Psoas muscle (tissue), 8 donors: Measurements from ENCODE around the gene RAP1A. TPM values are rescaled to one million over a fixed set of nuclear protein-coding genes. Genes with fewer than 3 reads are reported as not detected.
A peak's percentile ranks its signal among the peaks of the same experiment; 100 is the strongest.

ENCODE experiments used
- ATAC-seq, 4 donors: fragments of 200-7000 bp; cut with Tn5 transposase; one replicate each; pipeline ENCODE4 v1.9.1; 2020; ENCODE audit warnings: moderate library complexity in 3 of 4, mild to moderate bottlenecking in 2 of 4
- DNase-seq, 2 donors: peaks; one replicate each; pipeline ENCODE4 v3.0.0-alpha.2; 2020
- H3K27ac ChIP-seq: fragments of 200-600 bp; one replicate; pipeline ENCODE4 v1.8.0; 2022
- H3K27me3 ChIP-seq, 3 donors: fragments of 200-600 bp in 1 of 3; one replicate each; pipeline versions ENCODE4 v1.6.1 to v1.8.0; 2013 to 2022; ENCODE audit warnings: low read length in 2 of 3, mild to moderate bottlenecking in 2 of 3, moderate library complexity in 1 of 3; ENCODE audit not compliant: insufficient read depth in 3 of 3
- H3K36me3 ChIP-seq, 2 donors: fragments of 200-600 bp in 1 of 2; one replicate each; pipeline versions ENCODE4 v1.6.1 to v1.8.0; 2013 to 2022; ENCODE audit warnings: low read depth in 1 of 2, mild to moderate bottlenecking in 1 of 2, moderate library complexity in 1 of 2; ENCODE audit not compliant: insufficient read depth in 1 of 2
- H3K4me1 ChIP-seq: fragments of 200-600 bp; one replicate; pipeline ENCODE4 v1.8.0; 2022
- H3K4me3 ChIP-seq: fragments of 200-600 bp; one replicate; pipeline ENCODE4 v1.8.0; 2022; ENCODE audit warnings: mild to moderate bottlenecking
- H3K9me3 ChIP-seq: fragments of 200-600 bp; one replicate; pipeline ENCODE4 v1.8.0; 2022
- whole genome bisulfite sequencing, 3 donors: extraction: QIAGEN DNeasy Blood & Tissue Kit; methylation state at CpG; one replicate each; pipeline versions ENCODE4 v1.1.6 to v1.1.7; 2013; 5-methylcytosine and 5-hydroxymethylcytosine counted together
- intact Hi-C, 2 donors: fragments of 100-400 bp; cut with DNase I; formaldehyde crosslinking; loops; one replicate each; pipeline versions ENCODE4 v1.11.0 to v1.14.2; 2022
- polyA plus RNA-seq, 3 donors: library from polyadenylated mRNA; stranded (reverse); fragments of 200-250 nt; gene quantifications; one replicate each; pipeline ENCODE4 v1.2.3, GENCODE V29; 2013
- total RNA-seq, 4 donors: library from RNA; stranded (reverse); fragmentation: NEBNext Ultra II Directional in 2 of 4; extraction: Animal tissue kit (Norgen Biotek cat#: 25700) in 2 of 4; gene quantifications; one replicate each; pipeline versions ENCODE4 v1.2.1 to v1.2.4, GENCODE V29; 2021 to 2023
- TF ChIP-seq, protein P1 (sequence below): fragments of 200-600 bp; IDR thresholded peaks from one replicate; pipeline ENCODE4 v1.8.0; 2022; ENCODE audit warnings: antibody characterized with exemption
- donor health status: healthy with polysubstance abuse.
- donor health status: DM: no; HTN: no; CAD: no; lungs with moderate emphysema.
- donor health status: Bipolar disorder and iron deficiency.
- donor health status: healthy.
- donor health status: DM: yes; HTN: yes; CAD: no.
- donor health status: DM: no; HTN: no; CAD: no.
- donor health status: DM: no; HTN: no; CAD: no.
- donor health status: DM: yes; HTN: yes; CAD: no.

RAP1A gene
- total and polyA plus RNA-seq, 7 donors, result 63.6 to 235 (median 76.6) TPM

- no peaks in the 10 kb centered on the region for H3K27me3 ChIP-seq
- TF ChIP-seq, protein P1, sequence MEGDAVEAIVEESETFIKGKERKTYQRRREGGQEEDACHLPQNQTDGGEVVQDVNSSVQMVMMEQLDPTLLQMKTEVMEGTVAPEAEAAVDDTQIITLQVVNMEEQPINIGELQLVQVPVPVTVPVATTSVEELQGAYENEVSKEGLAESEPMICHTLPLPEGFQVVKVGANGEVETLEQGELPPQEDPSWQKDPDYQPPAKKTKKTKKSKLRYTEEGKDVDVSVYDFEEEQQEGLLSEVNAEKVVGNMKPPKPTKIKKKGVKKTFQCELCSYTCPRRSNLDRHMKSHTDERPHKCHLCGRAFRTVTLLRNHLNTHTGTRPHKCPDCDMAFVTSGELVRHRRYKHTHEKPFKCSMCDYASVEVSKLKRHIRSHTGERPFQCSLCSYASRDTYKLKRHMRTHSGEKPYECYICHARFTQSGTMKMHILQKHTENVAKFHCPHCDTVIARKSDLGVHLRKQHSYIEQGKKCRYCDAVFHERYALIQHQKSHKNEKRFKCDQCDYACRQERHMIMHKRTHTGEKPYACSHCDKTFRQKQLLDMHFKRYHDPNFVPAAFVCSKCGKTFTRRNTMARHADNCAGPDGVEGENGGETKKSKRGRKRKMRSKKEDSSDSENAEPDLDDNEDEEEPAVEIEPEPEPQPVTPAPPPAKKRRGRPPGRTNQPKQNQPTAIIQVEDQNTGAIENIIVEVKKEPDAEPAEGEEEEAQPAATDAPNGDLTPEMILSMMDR, result no peak
- peaks cover 74% of the 10 kb centered on the region for H3K4me1 ChIP-seq
- WGBS, 3 donors, result 77 to 89% (median 78%) methylated on average over 7 of the region's 7 CpGs
- H3K27ac ChIP-seq, result peak overlapping the region; percentile 4
- ATAC-seq (no peak), DNase-seq (no peak)
- intact Hi-C loops, result no loop called here
- peaks cover 0 to 10% of the 10 kb centered on the region in 2 donors for H3K36me3 ChIP-seq
- H3K9me3 ChIP-seq, result no peaks in the 10 kb centered on the region
- H3K4me3 ChIP-seq, result no peak overlapping the region
Observed at GRCh38 chr1:111723091-111723806, 103.7 kb downstream of the RAP1A start.

- TF ChIP-seq, protein P1, result no peak
- H3K27ac ChIP-seq, result no peak overlapping the region
Observed at GRCh38 chr1:111723871-111724270, 104.3 kb downstream of the RAP1A start.

GRCh38 chr1:111725192-111725591 lies 105.6 kb downstream of the RAP1A start:
- TF ChIP-seq, protein P1, result no peak
- WGBS, 3 donors, result 10 to 17% (median 17%) methylated on average over 5 of the region's 5 CpGs
- peak overlapping the region; percentile 71 for H3K27ac ChIP-seq
- ATAC-seq (peak; percentile 67 to 79 (median 74)), DNase-seq (peak; percentile 58 to 90)
- peaks cover 0 to 10% of the 10 kb centered on the region in 2 donors for H3K36me3 ChIP-seq
- H3K9me3 ChIP-seq, result no peaks in the 10 kb centered on the region
- H3K4me1 ChIP-seq, result peaks cover 78% of the 10 kb centered on the region
- no peak overlapping the region for H3K4me3 ChIP-seq
- H3K27me3 ChIP-seq, result no peaks in the 10 kb centered on the region
- intact Hi-C loops, result no loop called here

More at GRCh38 chr1:111723871-111724270, 104.3 kb downstream of the RAP1A start:
- no peaks in the 10 kb centered on the region for H3K27me3 ChIP-seq
- DNase-seq (no peak), ATAC-seq (no peak)
- peaks cover 0 to 10% of the 10 kb centered on the region in 2 donors for H3K36me3 ChIP-seq
- peaks cover 78% of the 10 kb centered on the region for H3K4me1 ChIP-seq
- 20 to 43% (median 30%) methylated on average over 1 of the region's 1 CpG for WGBS, 3 donors
- intact Hi-C loops, result no loop called here
- H3K4me3 ChIP-seq, result no peak overlapping the region
- no peaks in the 10 kb centered on the region for H3K9me3 ChIP-seq

DNA sequence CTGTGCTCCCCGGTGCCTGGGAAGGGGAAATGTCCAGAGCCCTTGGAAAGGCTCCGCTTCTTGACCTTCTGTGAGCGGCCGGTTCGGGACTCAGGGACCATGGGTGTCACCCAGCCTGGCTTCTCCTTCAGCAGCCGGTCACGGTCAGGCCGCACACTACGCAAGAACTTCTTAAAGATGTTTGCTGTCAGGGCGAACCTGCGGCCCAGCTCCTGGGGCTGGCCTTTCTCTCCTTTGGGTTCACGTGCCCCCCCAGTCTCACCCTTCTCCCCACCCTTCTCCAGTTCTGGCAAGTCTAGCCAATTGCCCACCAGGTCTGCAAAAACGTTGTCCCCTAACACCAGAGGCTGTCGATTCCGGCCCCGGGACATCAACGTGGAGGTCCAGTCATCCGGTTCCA lies 107.5 kb downstream of the RAP1A start:
- 78 to 86% (median 80%) methylated on average over 18 of the region's 18 CpGs for whole genome bisulfite sequencing, 3 donors
- intact Hi-C loops, result no loop called here
- TF ChIP-seq, protein P1, result no peak
- Histone ChIP-seq H3K36me3 (peaks cover 0 to 10% of the 10 kb centered on the region in 2 donors), H3K27me3 (no peaks in the 10 kb centered on the region), H3K27ac (no peak overlapping the region), H3K4me1 (peaks cover 78% of the 10 kb centered on the region), H3K4me3 (no peak overlapping the region), H3K9me3 (no peaks in the 10 kb centered on the region)
- no peak for ATAC-seq
- DNase-seq, result no peak
